HG02973 (cell line): ENCODE results near the gene SHB.

Experiments
- ATAC-seq: cut with Tn5 transposase; IDR thresholded peaks from one replicate; pipeline ENCODE4 v1.9.1; 2021; ENCODE audit warnings: moderate library complexity; ENCODE audit not compliant: unreplicated experiment

Gene SHB

GRCh38 chr9:37873955-37874354, 195.1 kb downstream of the SHB start:
- no peak for ATAC-seq

- no peak for ATAC-seq
Observed at GRCh38 chr9:37870799-37871176, 198.2 kb downstream of the SHB start.

GRCh38 chr9:37870081-37870798, 198.8 kb downstream of the SHB start:
- no peak for ATAC-seq
